Liver (tissue), 9 donors: ENCODE measurements around the gene DIP2C. TPM values are rescaled to one million over a fixed set of nuclear protein-coding genes. Genes with fewer than 3 reads are reported as not detected.

Experiments used
- DNase-seq: peaks from one replicate; pipeline ENCODE4 v3.0.0-alpha.2; 2017; ENCODE audit warnings: low spot score
- H3K27ac ChIP-seq, 2 donors: one replicate each; pipeline ENCODE4 v1.7.0; 2013; ENCODE audit warnings: inconsistent platforms in 2 of 2, low read length in 2 of 2, control low read depth in 1 of 2, low read depth in 1 of 2, mild to moderate bottlenecking in 1 of 2
- H3K27me3 ChIP-seq, 4 donors: one replicate each; pipeline versions ENCODE4 v1.6.1 to v1.7.0; 2013; ENCODE audit warnings: low read length in 3 of 4, inconsistent platforms in 1 of 4, mild to moderate bottlenecking in 1 of 4, moderate library complexity in 1 of 4; ENCODE audit not compliant: control insufficient read depth in 4 of 4, insufficient read depth in 4 of 4
- H3K36me3 ChIP-seq, 4 donors: one replicate each; pipeline versions ENCODE4 v1.6.1 to v1.7.0; 2013; ENCODE audit warnings: low read length in 3 of 4, mild to moderate bottlenecking in 3 of 4, low read depth in 1 of 4, moderate library complexity in 1 of 4; ENCODE audit not compliant: control insufficient read depth in 4 of 4, insufficient read depth in 3 of 4
- H3K4me1 ChIP-seq, 4 donors: one replicate each; pipeline versions ENCODE4 v1.6.1 to v1.7.0; 2013; ENCODE audit warnings: low read length in 3 of 4, mild to moderate bottlenecking in 3 of 4, moderate library complexity in 1 of 4; ENCODE audit not compliant: control insufficient read depth in 4 of 4, insufficient read depth in 4 of 4
- H3K4me3 ChIP-seq, 3 donors: one replicate each; pipeline versions ENCODE4 v1.6.1 to v1.7.0; 2013; ENCODE audit warnings: low read length in 3 of 3, control low read depth in 1 of 3, low read depth in 1 of 3, mild to moderate bottlenecking in 1 of 3
- H3K9ac ChIP-seq, 2 donors: one replicate each; pipeline ENCODE4 v1.7.0; 2013; ENCODE audit warnings: low read length in 2 of 2, mild to moderate bottlenecking in 2 of 2, moderate library complexity in 2 of 2, control low read depth in 1 of 2, low read depth in 1 of 2
- H3K9me3 ChIP-seq, 4 donors: one replicate each; pipeline versions ENCODE4 v1.6.1 to v1.7.0; 2013; ENCODE audit warnings: low read length in 3 of 4; ENCODE audit not compliant: control insufficient read depth in 4 of 4
- ATF3 ChIP-seq: IDR thresholded peaks from 2 replicates; pipeline ENCODE4 v1.6.1; 2016; ENCODE audit warnings: antibody characterized with exemption
- CTCF ChIP-seq: fragments of 150-350 bp; IDR thresholded peaks from 2 replicates; pipeline ENCODE4 v1.5.1; 2017; ENCODE audit warnings: improper control_type of control experiment, low read depth, low read length; ENCODE audit not compliant: missing input control
- EGR1 ChIP-seq, 2 donors: IDR thresholded peaks; 2 replicates each; pipeline ENCODE4 v1.6.1; 2016 to 2018; ENCODE audit warnings: antibody characterized with exemption in 2 of 2, low read depth in 2 of 2
- FOXA1 ChIP-seq: IDR thresholded peaks from 2 replicates; pipeline ENCODE4 v1.6.1; 2016; ENCODE audit warnings: antibody characterized with exemption
- FOXA2 ChIP-seq: IDR thresholded peaks from 2 replicates; pipeline ENCODE4 v1.6.1; 2016; ENCODE audit warnings: antibody characterized with exemption
- GABPA ChIP-seq, 2 donors: IDR thresholded peaks in 1 of 2; conservative IDR thresholded peaks in 1 of 2; 2 replicates each; pipeline ENCODE4 v1.6.1; 2016; ENCODE audit warnings: antibody characterized with exemption in 2 of 2, mild to moderate bottlenecking in 1 of 2, moderate library complexity in 1 of 2
- HNF4A ChIP-seq, 2 donors: conservative IDR thresholded peaks; 2 replicates each; pipeline ENCODE4 v1.6.1; 2016; ENCODE audit warnings: antibody characterized with exemption in 2 of 2, mild to moderate bottlenecking in 2 of 2
- HNF4G ChIP-seq: IDR thresholded peaks from 2 replicates; pipeline ENCODE4 v1.6.1; 2016; ENCODE audit warnings: antibody characterized with exemption
- JUND ChIP-seq, 2 donors: IDR thresholded peaks; 2 replicates each; pipeline ENCODE4 v1.6.1; 2016; ENCODE audit warnings: antibody characterized with exemption in 2 of 2
- MAX ChIP-seq: IDR thresholded peaks from 2 replicates; pipeline ENCODE4 v1.6.1; 2016; ENCODE audit warnings: antibody characterized with exemption
- NR2F2 ChIP-seq: IDR thresholded peaks from 2 replicates; pipeline ENCODE4 v1.6.1; 2016; ENCODE audit warnings: antibody characterized with exemption
- RAD21 ChIP-seq, 2 donors: IDR thresholded peaks; 2 replicates each; pipeline ENCODE4 v1.6.1; 2016; ENCODE audit warnings: antibody characterized with exemption in 2 of 2, mild to moderate bottlenecking in 2 of 2
- REST ChIP-seq: IDR thresholded peaks from 2 replicates; pipeline ENCODE4 v1.6.1; 2016; ENCODE audit warnings: antibody characterized with exemption, mild to moderate bottlenecking
- RXRA ChIP-seq, 2 donors: IDR thresholded peaks; 2 replicates each; pipeline ENCODE4 v1.6.1; 2017 to 2018; ENCODE audit warnings: antibody characterized with exemption in 2 of 2, mild to moderate bottlenecking in 1 of 2
- SP1 ChIP-seq: IDR thresholded peaks from 2 replicates; pipeline ENCODE4 v1.6.1; 2018; ENCODE audit warnings: antibody characterized with exemption, mild to moderate bottlenecking
- TAF1 ChIP-seq: conservative IDR thresholded peaks from 2 replicates; pipeline ENCODE4 v1.6.1; 2016; ENCODE audit warnings: antibody characterized with exemption, mild to moderate bottlenecking
- YY1 ChIP-seq: IDR thresholded peaks from 2 replicates; pipeline ENCODE4 v1.6.1; 2016; ENCODE audit warnings: antibody characterized with exemption, mild to moderate bottlenecking
- ZBTB33 ChIP-seq: IDR thresholded peaks from 2 replicates; pipeline ENCODE4 v1.6.1; 2016; ENCODE audit warnings: antibody characterized with exemption
- WGBS: extraction: QIAGEN DNeasy Blood & Tissue Kit; methylation state at CpG from one replicate; pipeline ENCODE4 v1.1.7; 2013; 5-methylcytosine and 5-hydroxymethylcytosine counted together
- polyA plus RNA-seq, 2 donors: library from polyadenylated mRNA; stranded (reverse) in 1 of 2; unstranded in 1 of 2; fragments of 200-250 nt in 1 of 2; fragments of >200 nt in 1 of 2; fragmentation: Nextera tagmentation in 1 of 2; extraction: Ambion mirVana in 1 of 2; gene quantifications; one replicate each; pipeline versions ENCODE4 v1.2.1 to v1.2.3, GENCODE V29; 2013 to 2015
- total RNA-seq, 2 donors: library from RNA; depleted of rRNA; stranded (reverse); fragments of >200 nt; gene quantifications; one replicate each; pipeline ENCODE4 v1.2.3, GENCODE V29; 2014
- donor health status: healthy.
- donor health status: healthy.
- donor health status: healthy.
- donor health status: healthy.
- donor health status: healthy.

Gene DIP2C
- total and polyA plus RNA-seq, 4 donors: 4.2 to 12.2 (median 5.7) TPM

GRCh38 chr10:667602-668143 lies 21.8 kb downstream of the DIP2C start:
- no peaks in the 10 kb centered on the region for H3K4me1 ChIP-seq
- no peak for DNase-seq
- TF ChIP-seq CTCF: no peak
- no peak for TF ChIP-seq RAD21 (IDR thresholded peaks at IDR 0.05)
- TF ChIP-seq ATF3: no peak
- no peak for TF ChIP-seq TAF1
- no peak for TF ChIP-seq JUND (IDR thresholded peaks at IDR 0.05)
- no peak for TF ChIP-seq YY1
- no peak for TF ChIP-seq FOXA1
- no peak for TF ChIP-seq SP1
- TF ChIP-seq ZBTB33: no peak
- no peak for TF ChIP-seq GABPA (IDR thresholded peaks at IDR 0.05 in 1 of 2, conservative IDR thresholded peaks at IDR 0.05 in 1 of 2)
- no peak for TF ChIP-seq RXRA (IDR thresholded peaks at IDR 0.05)
- TF ChIP-seq MAX: no peak
- TF ChIP-seq FOXA2: no peak
- TF ChIP-seq HNF4A (conservative IDR thresholded peaks at IDR 0.05): no peak
- no peak for TF ChIP-seq HNF4G
- TF ChIP-seq EGR1 (IDR thresholded peaks at IDR 0.05; ENCODE audit: low read depth in 2 of 2): no peak
- no peak for TF ChIP-seq REST
- TF ChIP-seq NR2F2: no peak
- no peak overlapping the region for H3K4me3 ChIP-seq
- H3K9me3 ChIP-seq: no peaks in the 10 kb centered on the region
- H3K9ac ChIP-seq: no peak overlapping the region
- WGBS: 97% methylated on average over 7 of the region's 7 CpGs
- no peaks in the 10 kb centered on the region for H3K27me3 ChIP-seq
- H3K36me3 ChIP-seq: no peaks in the 10 kb centered on the region
- H3K27ac ChIP-seq: no peak overlapping the region
